Parathyroid adenoma (tissue), 2 donors: ENCODE results near the gene PTPRQ.

Source experiments
- H2AFZ ChIP-seq: fragments of 300-600 bp; sonication (generic); one replicate; pipeline ENCODE4 v1.7.0; 2017; ENCODE audit warnings: antibody characterized with exemption, mild to moderate bottlenecking
- H3K27ac ChIP-seq: fragments of 300-600 bp; sonication (generic); one replicate; pipeline ENCODE4 v1.7.0; 2017
- H3K27me3 ChIP-seq: fragments of 300-600 bp; sonication (generic); one replicate; pipeline ENCODE4 v1.7.0; 2017; ENCODE audit warnings: low read length; ENCODE audit not compliant: control insufficient read depth, insufficient read depth
- H3K36me3 ChIP-seq: fragments of 300-600 bp; sonication (generic); one replicate; pipeline ENCODE4 v1.7.0; 2017; ENCODE audit warnings: low read length; ENCODE audit not compliant: control insufficient read depth, insufficient read depth
- H3K4me1 ChIP-seq: fragments of 300-600 bp; sonication (generic); one replicate; pipeline ENCODE4 v1.7.0; 2017; ENCODE audit warnings: control low read depth
- H3K4me2 ChIP-seq: fragments of 300-600 bp; sonication (generic); one replicate; pipeline ENCODE4 v1.7.0; 2017; ENCODE audit warnings: low read length
- H3K4me3 ChIP-seq: fragments of 300-600 bp; sonication (generic); one replicate; pipeline ENCODE4 v1.7.0; 2017; ENCODE audit warnings: low read depth, low read length
- H3K79me2 ChIP-seq: fragments of 300-600 bp; sonication (generic); one replicate; pipeline ENCODE4 v1.7.0; 2017; ENCODE audit warnings: control low read depth
- H3K9ac ChIP-seq: fragments of 300-600 bp; sonication (generic); one replicate; pipeline ENCODE4 v1.7.0; 2017; ENCODE audit warnings: mild to moderate bottlenecking
- H3K9me3 ChIP-seq: fragments of 300-600 bp; sonication (generic); one replicate; pipeline ENCODE4 v1.7.0; 2017; ENCODE audit warnings: low read length; ENCODE audit not compliant: control insufficient read depth
- CTCF ChIP-seq: fragments of 300-600 bp; sonication (generic); IDR thresholded peaks from one replicate; pipeline ENCODE4 v1.7.0; 2017; ENCODE audit warnings: antibody characterized with exemption, mild to moderate bottlenecking
- donor health status: primary hyperparathyroidism.

PTPRQ gene

GRCh38 chr12:80711866-80712265, 267.8 kb downstream of the PTPRQ start:
- Histone ChIP-seq H3K27me3 (no peaks in the 10 kb centered on the region), H3K9ac (no peak overlapping the region), H3K4me2 (no peak overlapping the region), H3K9me3 (no peaks in the 10 kb centered on the region), H3K4me3 (no peak overlapping the region), H2AFZ (no peak overlapping the region), H3K27ac (no peak overlapping the region), H3K4me1 (no peaks in the 10 kb centered on the region), H3K36me3 (no peaks in the 10 kb centered on the region), H3K79me2 (no peaks in the 10 kb centered on the region)
- no peak for TF ChIP-seq CTCF

DNA sequence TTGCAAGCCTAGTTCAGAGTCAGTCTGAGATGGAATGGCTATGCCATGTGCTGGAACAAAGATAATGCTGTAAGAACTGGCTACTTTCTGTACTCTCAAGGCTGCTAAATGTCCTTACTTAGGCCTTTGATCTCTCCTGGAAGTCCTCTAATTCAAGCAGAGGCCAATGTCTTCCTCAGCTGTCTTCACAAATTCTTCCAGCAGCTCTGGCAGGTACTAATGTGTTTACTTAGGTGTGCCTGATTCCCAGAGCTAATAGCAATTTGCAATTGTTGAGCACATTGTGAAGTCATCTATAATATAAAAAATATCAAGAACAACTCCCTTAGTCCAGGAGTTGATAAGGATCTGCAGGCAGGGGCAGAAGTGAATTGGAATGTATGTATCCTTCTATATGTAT, 268.8 kb downstream of the PTPRQ start:
- H3K27me3 ChIP-seq = no peaks in the 10 kb centered on the region

DNA sequence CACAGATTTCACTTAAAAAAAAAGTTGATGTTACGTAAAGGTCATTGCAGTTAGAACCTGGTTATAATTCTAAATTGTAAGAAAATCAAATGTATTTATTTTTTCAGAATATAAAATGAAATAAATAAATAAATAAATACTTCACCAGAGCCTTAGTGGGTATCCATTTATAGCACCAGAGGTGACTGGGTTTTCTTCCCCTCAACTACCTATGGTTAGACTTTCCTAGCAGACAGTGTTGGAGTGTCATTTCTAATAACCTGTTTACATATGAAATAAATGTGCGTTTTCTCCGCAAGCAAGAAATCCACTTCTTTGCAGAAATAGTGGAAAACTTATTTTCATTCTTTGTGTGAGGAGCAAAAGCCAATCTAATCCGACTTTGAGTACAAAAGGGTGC, 269.4 kb downstream of the PTPRQ start:
- peak overlapping the region; percentile 48 for H2AFZ ChIP-seq
- no peak overlapping the region for H3K9ac ChIP-seq
- peak overlapping the region; percentile 65 for H3K4me2 ChIP-seq
- H3K79me2 ChIP-seq = no peaks in the 10 kb centered on the region
- H3K36me3 ChIP-seq = no peaks in the 10 kb centered on the region
- TF ChIP-seq CTCF = no peak
- H3K4me1 ChIP-seq = no peaks in the 10 kb centered on the region
- H3K9me3 ChIP-seq = no peaks in the 10 kb centered on the region
- no peak overlapping the region for H3K27ac ChIP-seq
- H3K27me3 ChIP-seq = no peaks in the 10 kb centered on the region
- peak overlapping the region; percentile 40 for H3K4me3 ChIP-seq

More for the DNA sequence above, 268.8 kb downstream of the PTPRQ start:
- no peak overlapping the region for H3K4me2 ChIP-seq
- H2AFZ ChIP-seq = no peak overlapping the region
- no peak for TF ChIP-seq CTCF
- no peaks in the 10 kb centered on the region for H3K9me3 ChIP-seq
- no peaks in the 10 kb centered on the region for H3K4me1 ChIP-seq
- H3K27ac ChIP-seq = no peak overlapping the region
- H3K36me3 ChIP-seq = no peaks in the 10 kb centered on the region
- no peak overlapping the region for H3K9ac ChIP-seq
- H3K79me2 ChIP-seq = no peaks in the 10 kb centered on the region
- H3K4me3 ChIP-seq = no peak overlapping the region

- Histone ChIP-seq H2AFZ (peak overlapping the region; percentile 48), H3K4me3 (peak overlapping the region; percentile 40), H3K36me3 (no peaks in the 10 kb centered on the region)
Observed at GRCh38 chr12:80714055-80714454, 270.0 kb downstream of the PTPRQ start.

More at GRCh38 chr12:80714055-80714454, 270.0 kb downstream of the PTPRQ start:
- Histone ChIP-seq H3K9ac (no peak overlapping the region), H3K79me2 (no peaks in the 10 kb centered on the region), H3K27ac (no peak overlapping the region), H3K9me3 (no peaks in the 10 kb centered on the region), H3K4me2 (peak overlapping the region; percentile 65), H3K4me1 (no peaks in the 10 kb centered on the region), H3K27me3 (no peaks in the 10 kb centered on the region)
- TF ChIP-seq CTCF = no peak
